K562 (cell line): Measurements from ENCODE around the gene NR3C2. TPM values are rescaled to one million over a fixed set of nuclear protein-coding genes. Genes with fewer than 3 reads are reported as not detected.

Source experiments
- ATAC-seq: fragments of 200-7000 bp; cut with Tn5 transposase; 3 replicates; pipeline ENCODE4 v1.9.1; 2020; ENCODE audit warnings: moderate library complexity
- BruUV-seq: library from RNA; stranded (reverse); fragments of 400-500 nt; replicated peaks from 2 replicates; lab custom pipeline; 2021; lab: Mats Ljungman, UMichigan
- CTCF ChIA-PET: fragments of 300-600 bp; formaldehyde crosslinking; extraction: SDS; loops from one replicate; lab custom pipeline; 2021; ENCODE audit warnings: low intra/inter-chr PET ratio; lab: Yijun Ruan, JAX
- POLR2A ChIA-PET: fragments of 300-600, 350-650 bp; sonication (Branson Sonifier 250); formaldehyde crosslinking; extraction: SDS; loops from one replicate; lab custom pipeline; 2021; ENCODE audit warnings: antibody characterized with exemption, inconsistent platforms; lab: Yijun Ruan, JAX
- DNase-seq, 4 experiments: peaks; one replicate each; pipeline versions ENCODE4 v3.0.0 to v3.0.0-alpha.2; 2011 to 2018; ENCODE audit warnings: low spot score in 3 of 4, mixed read lengths in 3 of 4; ENCODE audit errors: extremely low read depth in 1 of 4
- FAIRE-seq: peaks from 2 replicates; lab custom pipeline; 2011; peaks lifted over from hg19 to GRCh38; lab: Jason Lieb, UNC
- H2AFZ ChIP-seq: 2 replicates; pipeline ENCODE4 v1.6.0; 2011; ENCODE audit warnings: low read depth, low read length, control low read depth, inconsistent platforms
- H3K27ac ChIP-seq: fragments of 200-600 bp; 3 replicates; pipeline ENCODE4 v1.8.0; 2011; ENCODE audit warnings: low read depth, mild to moderate bottlenecking, control low read depth, inconsistent platforms, low read length, moderate library complexity, mixed read lengths; ENCODE audit errors: extremely low read depth
- H3K27me3 ChIP-seq, 2 experiments: fragments of 300-600 bp in 1 of 2; 2 replicates in 1 of 2; 3 replicates in 1 of 2; pipeline versions ENCODE4 v1.6.0 to v1.8.0; 2011; ENCODE audit warnings: inconsistent platforms in 2 of 2, low read length in 2 of 2, mild to moderate bottlenecking in 1 of 2, mixed read lengths in 1 of 2, moderate library complexity in 1 of 2; ENCODE audit not compliant: control insufficient read depth in 2 of 2, insufficient read depth in 2 of 2
- H3K36me3 ChIP-seq: fragments of 300-600 bp; 3 replicates; pipeline ENCODE4 v1.8.0; 2011; ENCODE audit warnings: mild to moderate bottlenecking, low read length, inconsistent platforms; ENCODE audit not compliant: control insufficient read depth, insufficient read depth
- H3K4me1 ChIP-seq, 2 experiments: fragments of 200-600 bp in 1 of 2; replicated peaks in 1 of 2; 2 replicates in 1 of 2; 3 replicates in 1 of 2; pipeline versions ENCODE4 v1.5.1 to v1.8.0; 2011; ENCODE audit warnings: inconsistent platforms in 2 of 2, low read length in 2 of 2, mild to moderate bottlenecking in 1 of 2, mixed read lengths in 1 of 2, moderate library complexity in 1 of 2; ENCODE audit not compliant: control insufficient read depth in 2 of 2, insufficient read depth in 2 of 2
- H3K4me2 ChIP-seq: 2 replicates; pipeline ENCODE4 v1.6.1; 2011; ENCODE audit warnings: low read length, control low read depth, inconsistent platforms, mixed read lengths; ENCODE audit not compliant: insufficient read depth
- H3K4me3 ChIP-seq: fragments of 200-600 bp; sonication (generic), shearing (Covaris generic); 2 replicates; pipeline ENCODE4 v1.5.1; 2016; ENCODE audit warnings: control low read depth, inconsistent platforms
- H3K79me2 ChIP-seq: fragments of 200-600 bp; 3 replicates; pipeline ENCODE4 v1.8.0; 2011; ENCODE audit warnings: low read length, inconsistent platforms; ENCODE audit not compliant: control insufficient read depth, insufficient read depth
- H3K9ac ChIP-seq, 2 experiments: 2 replicates each; pipeline versions ENCODE4 v1.6.0 to v1.6.1; 2011; ENCODE audit warnings: low read depth in 2 of 2, low read length in 2 of 2, control low read depth in 1 of 2, inconsistent platforms in 1 of 2, mild to moderate bottlenecking in 1 of 2, mixed read lengths in 1 of 2; ENCODE audit not compliant: insufficient read depth in 1 of 2
- H3K9me1 ChIP-seq: one replicate; pipeline ENCODE4 v1.6.0; 2011; ENCODE audit warnings: inconsistent platforms, mild to moderate bottlenecking, low read length, moderate library complexity; ENCODE audit not compliant: control insufficient read depth, insufficient read depth
- H3K9me3 ChIP-seq: replicated peaks from 2 replicates; pipeline ENCODE4 v1.5.1; 2011; ENCODE audit warnings: low read depth, low read length, inconsistent platforms; ENCODE audit not compliant: control insufficient read depth, insufficient read depth
- H4K20me1 ChIP-seq: replicated peaks from 2 replicates; pipeline ENCODE4 v1.6.1; 2011; ENCODE audit warnings: low read length, inconsistent platforms, mixed read lengths; ENCODE audit not compliant: control insufficient read depth, insufficient read depth
- DNMT1 ChIP-seq: fragments of 450-650 bp; IDR thresholded peaks from 2 replicates; pipeline ENCODE4 v1.6.1; 2016; ENCODE audit warnings: antibody characterized with exemption, mild to moderate bottlenecking
- HNRNPLL ChIP-seq: fragments of 200-400 bp; formaldehyde crosslinking; IDR thresholded peaks from 2 replicates; pipeline ENCODE4 v1.6.1; 2017; ENCODE audit warnings: low read length, low read depth, mild to moderate bottlenecking; ENCODE audit not compliant: poor library complexity, severe bottlenecking
- PHF21A ChIP-seq: fragments of 450-650 bp; IDR thresholded peaks from 2 replicates; pipeline ENCODE4 v1.6.1; 2017; ENCODE audit warnings: low read depth, borderline replicate concordance
- SAFB2 ChIP-seq: fragments of 200-400 bp; formaldehyde crosslinking; IDR thresholded peaks from 2 replicates; pipeline ENCODE4 v1.6.1; 2018; ENCODE audit warnings: borderline replicate concordance, low read length, low read depth, moderate library complexity; ENCODE audit not compliant: severe bottlenecking
- ZNF217 ChIP-seq: sonication (generic); formaldehyde crosslinking; IDR thresholded peaks from 2 replicates; pipeline ENCODE4 v1.8.0; 2022; ENCODE audit warnings: mild to moderate bottlenecking, missing genetic modification reagents
- ZNF23 ChIP-seq: fragments of 250-450 bp; sonication (Bioruptor Pico); IDR thresholded peaks from 2 replicates; pipeline ENCODE4 v1.4.0; 2020; ENCODE audit warnings: mild to moderate bottlenecking
- ZNF766 ChIP-seq: fragments of 200-800 bp; sonication (Bioruptor generic); conservative IDR thresholded peaks from 2 replicates; pipeline ENCODE4 v1.6.1; 2016; ENCODE audit warnings: missing genetic modification characterization, missing compliant biosample characterization
- WGBS: fragments of 100-300 bp; shearing (Covaris generic); methylation state at CpG from one replicate; pipeline ENCODE4 v1.1.6; 2016; ENCODE audit warnings: low coverage, mixed read lengths; ENCODE audit not compliant: insufficient coverage; ENCODE audit errors: missing lambda C conversion rate; 5-methylcytosine and 5-hydroxymethylcytosine counted together
- in situ Hi-C: fragments of 300-500 bp; cut with MboI; formaldehyde crosslinking; loops from 4 replicates; pipeline ENCODE4 v1.15.0; 2018; ENCODE audit warnings: inconsistent platforms, mixed read lengths
- intact Hi-C: fragments of 100-400 bp; cut with micrococcal nuclease; formaldehyde crosslinking; loops from 2 replicates; pipeline ENCODE4 v1.14.2; 2022
- polyA plus RNA-seq, 8 experiments: library from polyadenylated mRNA; depleted of rRNA in 4 of 8; stranded (reverse) in 5 of 8; unstranded in 3 of 8; fragments of >200 nt; fragmentation: Nextera tagmentation in 2 of 8; fragmentation: Illumina TruSeq in 1 of 8; extraction: Ambion mirVana in 2 of 8; extraction: Trizol in 1 of 8; gene quantifications; 2 replicates each; pipeline versions ENCODE4 v1.2.1 to v1.2.3, GENCODE V29; 2011 to 2014; ENCODE audit warnings: inconsistent platforms in 1 of 8, missing spikeins in 1 of 8
- total RNA-seq, 7 experiments: library from RNA; depleted of rRNA in 6 of 7; stranded (reverse); fragments of >200 nt in 6 of 7; fragmentation: Illumina TruSeq in 2 of 7; extraction: Trizol in 2 of 7; gene quantifications; 2 replicates each; pipeline versions ENCODE4 v1.2.1 to v1.2.3, GENCODE V29; 2011 to 2021; ENCODE audit warnings: low replicate concordance in 1 of 7
- TF ChIP-seq, protein P1 (sequence below): sonication (generic); formaldehyde crosslinking; IDR thresholded peaks from 2 replicates; pipeline ENCODE4 v1.9.0; 2022; ENCODE audit warnings: mild to moderate bottlenecking, missing genetic modification reagents
- TF ChIP-seq, protein P2 (sequence below): fragments of 450-650 bp; formaldehyde crosslinking; IDR thresholded peaks from 2 replicates; pipeline ENCODE4 v1.4.0; 2022; ENCODE audit warnings: mild to moderate bottlenecking, moderate library complexity

Gene NR3C2
- total and polyA plus RNA-seq, 9 of the 15 experiments (the other 6 are each of a cell fraction or from before 2014, with no cell fraction given), result 0.01 to 0.28 (median 0.16) TPM; not detected in 2

- Histone ChIP-seq H3K4me3 (no peak overlapping the region), H3K4me1 (no peaks in the 10 kb centered on the region), H3K27me3 (peaks cover 6 to 22% of the 10 kb centered on the region in 2 experiments; a peak in 3 of 5 replicates), H3K9me3 (no peaks in the 10 kb centered on the region), H4K20me1 (no peaks in the 10 kb centered on the region), H3K79me2 (no peaks in the 10 kb centered on the region), H3K9ac (no peak overlapping the region), H3K36me3 (no peaks in the 10 kb centered on the region), H3K9me1 (no peaks in the 10 kb centered on the region), H3K4me2 (no peak overlapping the region), H3K27ac (no peak overlapping the region), H2AFZ (no peak overlapping the region)
- FAIRE-seq (no peak), ATAC-seq (no peak), DNase-seq (no peak)
- BruUV-seq, result no TSS peak
- ChIA-PET POLR2A (interaction anchor here (0.8 kb wide), 1 partner anchor 552 kb away, joined by 3 read pairs; no protein-coding TSS in a partner anchor), CTCF (no interaction called here)
- TF ChIP-seq HNRNPLL (no peak), SAFB2 (no peak), PHF21A (no peak), ZNF23 (CRISPR knock-in tag) (no peak), ZNF217 (no peak), DNMT1 (no peak), ZNF766 (CRISPR knock-in tag) (no peak)
- TF ChIP-seq, protein P1, sequence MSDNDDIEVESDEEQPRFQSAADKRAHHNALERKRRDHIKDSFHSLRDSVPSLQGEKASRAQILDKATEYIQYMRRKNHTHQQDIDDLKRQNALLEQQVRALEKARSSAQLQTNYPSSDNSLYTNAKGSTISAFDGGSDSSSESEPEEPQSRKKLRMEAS (CRISPR knock-in tag), result no peak
- TF ChIP-seq, protein P2, sequence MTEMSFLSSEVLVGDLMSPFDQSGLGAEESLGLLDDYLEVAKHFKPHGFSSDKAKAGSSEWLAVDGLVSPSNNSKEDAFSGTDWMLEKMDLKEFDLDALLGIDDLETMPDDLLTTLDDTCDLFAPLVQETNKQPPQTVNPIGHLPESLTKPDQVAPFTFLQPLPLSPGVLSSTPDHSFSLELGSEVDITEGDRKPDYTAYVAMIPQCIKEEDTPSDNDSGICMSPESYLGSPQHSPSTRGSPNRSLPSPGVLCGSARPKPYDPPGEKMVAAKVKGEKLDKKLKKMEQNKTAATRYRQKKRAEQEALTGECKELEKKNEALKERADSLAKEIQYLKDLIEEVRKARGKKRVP (CRISPR knock-in tag), result no peak
- 0% methylated on average over 5 of the region's 5 CpGs for WGBS
- intact Hi-C loops (no loop called here), in situ Hi-C loops (no loop called here)
Observed at GRCh38 chr4:148065075-148065474, 377.1 kb downstream of the NR3C2 start.
